Measurements from ENCODE around the gene RFTN2. TPM values are rescaled to one million over a fixed set of nuclear protein-coding genes. Genes with fewer than 3 reads are reported as not detected.

Gene RFTN2
- total and polyA plus RNA-seq, 2 experiments from 2014 or later = 1.6 to 2.2 TPM

DNA sequence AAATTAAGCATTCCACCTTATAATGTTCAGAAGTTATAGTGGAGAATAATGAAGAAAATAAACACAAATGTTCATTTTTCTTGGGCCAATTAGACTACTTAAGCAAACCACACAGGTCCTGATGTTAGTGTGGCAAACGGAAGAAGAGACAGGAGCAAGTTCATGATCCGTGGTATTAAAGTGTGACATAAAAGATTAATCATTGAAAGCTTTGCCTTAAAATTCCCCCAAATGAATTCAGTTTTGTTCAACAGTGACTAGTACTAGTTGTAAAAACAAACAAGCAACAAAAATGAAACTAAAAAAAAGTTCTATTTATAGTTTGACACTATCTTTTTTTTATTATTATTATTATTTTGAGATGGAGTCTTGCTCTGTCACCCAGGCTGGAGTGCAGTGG is 73.7 kb downstream of the RFTN2 start:
- Histone ChIP-seq H3K27me3 (replicated peaks; ENCODE audit: insufficient read depth) (no peaks in the 10 kb centered on the region), H2AFZ (no peak overlapping the region), H3K4me3 (no peak overlapping the region), H3K36me3 (ENCODE audit: low read depth) (no peaks in the 10 kb centered on the region), H3K9me2 (ENCODE audit: insufficient read depth) (no peaks in the 10 kb centered on the region), H3K9me3 (ENCODE audit: low read depth) (no peaks in the 10 kb centered on the region), H3K9ac (no peak overlapping the region), H4K20me1 (ENCODE audit: insufficient read depth) (no peaks in the 10 kb centered on the region), H3F3A (ENCODE audit: insufficient read depth) (no peaks in the 10 kb centered on the region), H3K79me2 (ENCODE audit: insufficient read depth) (no peaks in the 10 kb centered on the region), H3K4me2 (ENCODE audit: unreplicated experiment) (no peak overlapping the region), H3K4me1 (ENCODE audit: insufficient read depth) (no peaks in the 10 kb centered on the region), H3K27ac (no peak overlapping the region)
- DNase-seq = no peak
- no peak for TF ChIP-seq EZH2phosphoT487 (IDR thresholded peaks at IDR 0.05; ENCODE audit: insufficient read depth, low read depth)
- TF ChIP-seq EZH2 (IDR thresholded peaks at IDR 0.05; ENCODE audit: insufficient read depth, poor library complexity, severe bottlenecking) = no peak
- 72% methylated on average over 2 of the region's 2 CpGs for WGBS, 2 experiments (ENCODE audit: low coverage in 1 of 2, low lambda C conversion rate in 2 of 2, missing lambda C conversion rate in 2 of 2)
- in situ Hi-C loops (cut with MboI) = no loop called here

- Histone ChIP-seq H3K4me1 (ENCODE audit: insufficient read depth) (no peaks in the 10 kb centered on the region), H3K36me3 (ENCODE audit: low read depth) (no peaks in the 10 kb centered on the region), H3K4me3 (no peak overlapping the region), H3K79me2 (ENCODE audit: insufficient read depth) (no peaks in the 10 kb centered on the region), H4K20me1 (ENCODE audit: insufficient read depth) (no peaks in the 10 kb centered on the region), H3F3A (ENCODE audit: insufficient read depth) (no peaks in the 10 kb centered on the region), H2AFZ (no peak overlapping the region), H3K9ac (no peak overlapping the region), H3K9me2 (ENCODE audit: insufficient read depth) (no peaks in the 10 kb centered on the region), H3K9me3 (ENCODE audit: low read depth) (no peaks in the 10 kb centered on the region), H3K4me2 (ENCODE audit: unreplicated experiment) (no peak overlapping the region), H3K27ac (no peak overlapping the region), H3K27me3 (replicated peaks; ENCODE audit: insufficient read depth) (no peaks in the 10 kb centered on the region)
- 93% methylated on average over 5 of the region's 5 CpGs for WGBS, 2 experiments (ENCODE audit: low coverage in 1 of 2, low lambda C conversion rate in 2 of 2, missing lambda C conversion rate in 2 of 2)
- no peak for TF ChIP-seq EZH2 (IDR thresholded peaks at IDR 0.05; ENCODE audit: insufficient read depth, poor library complexity, severe bottlenecking)
- no peak for TF ChIP-seq EZH2phosphoT487 (IDR thresholded peaks at IDR 0.05; ENCODE audit: insufficient read depth, low read depth)
- DNase-seq = no peak
- in situ Hi-C loops (cut with MboI) = no loop called here
These were observed 75.1 kb downstream of the RFTN2 start for GRCh38 chr2:197600306-197600705.

DNA sequence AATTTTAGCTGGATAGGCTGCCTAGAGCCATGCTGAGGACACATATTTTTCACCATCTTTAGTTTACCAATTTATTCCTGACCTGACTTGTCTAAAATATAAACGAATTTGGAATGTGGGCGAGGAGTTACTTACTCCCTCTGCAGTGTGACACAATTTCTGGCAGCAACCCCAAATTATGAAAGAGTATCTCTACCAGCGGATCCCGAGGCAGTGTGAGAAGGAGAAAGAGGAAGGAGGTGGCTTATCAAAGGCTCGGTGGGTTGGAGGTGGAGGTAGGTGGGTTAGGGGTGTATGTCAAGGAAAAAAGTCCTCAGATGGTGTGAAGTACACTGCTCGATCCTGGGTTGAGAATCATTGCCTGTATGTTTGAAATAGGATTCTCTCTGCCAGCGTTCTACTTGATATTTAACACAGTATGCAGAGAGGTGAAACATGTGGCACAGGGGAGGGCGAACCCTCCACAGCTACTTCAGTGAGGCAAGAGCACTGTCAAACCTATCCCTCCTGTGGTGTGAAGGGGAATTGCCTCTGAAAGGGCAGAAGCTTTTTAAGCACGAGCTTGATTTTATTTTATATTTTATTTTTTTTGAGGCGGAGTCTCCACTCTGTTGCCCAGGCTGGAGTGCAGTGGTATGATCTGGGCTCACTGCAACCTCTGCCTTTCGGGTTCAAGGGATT is 76.0 kb downstream of the RFTN2 start:
- Histone ChIP-seq H4K20me1 (ENCODE audit: insufficient read depth) (no peaks in the 10 kb centered on the region), H3K27ac (no peak overlapping the region), H2AFZ (no peak overlapping the region), H3K36me3 (ENCODE audit: low read depth) (no peaks in the 10 kb centered on the region), H3K9me2 (ENCODE audit: insufficient read depth) (no peaks in the 10 kb centered on the region), H3K9ac (no peak overlapping the region), H3K4me3 (no peak overlapping the region), H3K79me2 (ENCODE audit: insufficient read depth) (no peaks in the 10 kb centered on the region), H3F3A (ENCODE audit: insufficient read depth) (no peaks in the 10 kb centered on the region), H3K27me3 (replicated peaks; ENCODE audit: insufficient read depth) (no peaks in the 10 kb centered on the region), H3K9me3 (ENCODE audit: low read depth) (no peaks in the 10 kb centered on the region), H3K4me1 (ENCODE audit: insufficient read depth) (no peaks in the 10 kb centered on the region), H3K4me2 (ENCODE audit: unreplicated experiment) (no peak overlapping the region)
- DNase-seq = peak; percentile 58
- WGBS, 2 experiments (ENCODE audit: low coverage in 1 of 2, low lambda C conversion rate in 2 of 2, missing lambda C conversion rate in 2 of 2) = 51 to 56% methylated on average over 11 of the region's 11 CpGs
- TF ChIP-seq EZH2 (IDR thresholded peaks at IDR 0.05; ENCODE audit: insufficient read depth, poor library complexity, severe bottlenecking) = no peak
- TF ChIP-seq EZH2phosphoT487 (IDR thresholded peaks at IDR 0.05; ENCODE audit: insufficient read depth, low read depth) = no peak
- in situ Hi-C loops (cut with MboI) = no loop called here

DNA sequence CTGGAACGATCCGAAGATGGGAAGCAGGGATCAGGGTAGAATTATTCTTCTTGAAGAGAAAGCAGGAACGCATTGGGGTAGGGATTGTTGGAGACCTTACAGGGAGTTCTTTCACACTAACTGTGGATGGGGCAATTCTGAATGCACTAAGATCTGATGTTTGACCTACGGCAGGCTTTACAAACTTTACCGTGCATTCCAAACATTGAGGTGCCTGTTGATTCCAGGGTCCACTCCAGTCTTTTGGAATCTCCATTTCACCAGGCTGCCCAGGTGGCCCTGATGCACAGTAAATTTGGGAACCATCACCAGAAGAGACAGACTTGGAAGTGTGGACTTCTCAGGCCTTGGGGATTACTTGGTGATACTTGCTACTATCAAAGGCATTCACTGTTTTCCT is 76.9 kb downstream of the RFTN2 start:
- Histone ChIP-seq H3K27me3 (replicated peaks; ENCODE audit: insufficient read depth) (no peaks in the 10 kb centered on the region), H3F3A (ENCODE audit: insufficient read depth) (no peaks in the 10 kb centered on the region), H3K4me2 (ENCODE audit: unreplicated experiment) (no peak overlapping the region), H3K36me3 (ENCODE audit: low read depth) (no peaks in the 10 kb centered on the region), H2AFZ (no peak overlapping the region), H3K79me2 (ENCODE audit: insufficient read depth) (no peaks in the 10 kb centered on the region), H3K4me3 (no peak overlapping the region), H3K9me2 (ENCODE audit: insufficient read depth) (no peaks in the 10 kb centered on the region), H3K27ac (no peak overlapping the region), H3K9me3 (ENCODE audit: low read depth) (no peaks in the 10 kb centered on the region), H3K9ac (no peak overlapping the region), H4K20me1 (ENCODE audit: insufficient read depth) (no peaks in the 10 kb centered on the region), H3K4me1 (ENCODE audit: insufficient read depth) (no peaks in the 10 kb centered on the region)
- WGBS, 2 experiments (ENCODE audit: low coverage in 1 of 2, low lambda C conversion rate in 2 of 2, missing lambda C conversion rate in 2 of 2) = 96 to 97% methylated on average over 5 of the region's 5 CpGs
- in situ Hi-C loops (cut with MboI) = no loop called here
- no peak for DNase-seq
- TF ChIP-seq EZH2 (IDR thresholded peaks at IDR 0.05; ENCODE audit: insufficient read depth, poor library complexity, severe bottlenecking) (no peak), EZH2phosphoT487 (IDR thresholded peaks at IDR 0.05; ENCODE audit: insufficient read depth, low read depth) (no peak)

Data from GM23248 (cell line).